Neural progenitor cell (in vitro differentiated cells): ENCODE measurements around the gene RUNX1. TPM values are rescaled to one million over a fixed set of nuclear protein-coding genes. Genes with fewer than 3 reads are reported as not detected.

Source experiments
- DNase-seq: peaks from one replicate; pipeline ENCODE4 v3.0.0-alpha.2; 2016; ENCODE audit warnings: low spot score
- H2AFZ ChIP-seq: fragments of 200-600 bp; sonication (generic); replicated peaks from 2 replicates; pipeline ENCODE4 v1.6.1; 2016; ENCODE audit warnings: antibody characterized with exemption
- H3F3A ChIP-seq: fragments of 200-600 bp; sonication (generic); 2 replicates; pipeline ENCODE4 v1.6.1; 2016; ENCODE audit warnings: antibody characterized with exemption, low read depth
- H3K27ac ChIP-seq: fragments of 200-600 bp; sonication (generic); 2 replicates; pipeline ENCODE4 v1.5.1; 2016; ENCODE audit warnings: mild to moderate bottlenecking
- H3K27me3 ChIP-seq: fragments of 200-600 bp; sonication (generic); 2 replicates; pipeline ENCODE4 v1.6.1; 2016; ENCODE audit warnings: mild to moderate bottlenecking, moderate library complexity
- H3K36me3 ChIP-seq: fragments of 200-600 bp; sonication (generic); 2 replicates; pipeline ENCODE4 v1.5.1; 2016
- H3K4me1 ChIP-seq: fragments of 200-600 bp; sonication (generic); 2 replicates; pipeline ENCODE4 v1.6.1; 2016; ENCODE audit warnings: mixed run types
- H3K4me2 ChIP-seq: fragments of 200-600 bp; sonication (generic); 2 replicates; pipeline ENCODE4 v1.6.1; 2016
- H3K4me3 ChIP-seq: fragments of 200-600 bp; sonication (generic); 2 replicates; pipeline ENCODE4 v1.5.1; 2016
- H3K79me2 ChIP-seq: fragments of 200-600 bp; sonication (generic); 2 replicates; pipeline ENCODE4 v1.6.1; 2016; ENCODE audit warnings: low read depth
- H3K9ac ChIP-seq: fragments of 200-600 bp; sonication (generic); 2 replicates; pipeline ENCODE4 v1.6.1; 2016
- H3K9me3 ChIP-seq: fragments of 200-600 bp; sonication (generic); 2 replicates; pipeline ENCODE4 v1.5.1; 2016; ENCODE audit warnings: low read depth
- H4K20me1 ChIP-seq: fragments of 200-600 bp; sonication (generic); 2 replicates; pipeline ENCODE4 v1.6.1; 2016; ENCODE audit warnings: low read depth
- H3K27ac Mint-ChIP-seq: 3 replicates; pipeline ENCODE4 v1.8.0; 2021; ENCODE audit warnings: mixed read lengths
- H3K27me3 Mint-ChIP-seq: 2 replicates; pipeline ENCODE4 v1.8.0; 2022; ENCODE audit warnings: low read depth, mild to moderate bottlenecking, inconsistent platforms, moderate library complexity, mixed read lengths; ENCODE audit not compliant: insufficient read depth
- H3K36me3 Mint-ChIP-seq: 3 replicates; pipeline ENCODE4 v1.8.0; 2021; ENCODE audit warnings: mixed read lengths
- H3K4me1 Mint-ChIP-seq: 3 replicates; pipeline ENCODE4 v1.8.0; 2021; ENCODE audit warnings: mixed read lengths
- H3K4me3 Mint-ChIP-seq: 3 replicates; pipeline ENCODE4 v1.8.0; 2021; ENCODE audit warnings: mild to moderate bottlenecking, moderate library complexity, mixed read lengths
- H3K9me3 Mint-ChIP-seq: 3 replicates; pipeline ENCODE4 v1.8.0; 2020; ENCODE audit warnings: mixed read lengths
- EZH2 ChIP-seq: fragments of 200-600 bp; sonication (generic); IDR thresholded peaks from 2 replicates; pipeline ENCODE4 v1.6.1; 2017; ENCODE audit warnings: antibody characterized with exemption, mild to moderate bottlenecking, moderate library complexity
- EZH2phosphoT487 ChIP-seq: fragments of 200-600 bp; sonication (generic); IDR thresholded peaks from 2 replicates; pipeline ENCODE4 v1.6.1; 2017; ENCODE audit warnings: antibody characterized with exemption
- total RNA-seq: library from RNA; depleted of rRNA; stranded (reverse); fragments of >200 nt; gene quantifications from 2 replicates; pipeline ENCODE4 v1.2.3, GENCODE V29; 2015; ENCODE audit warnings: low replicate concordance
- TF ChIP-seq, protein P1 (sequence below): fragments of 200-600 bp; sonication (generic); IDR thresholded peaks from 2 replicates; pipeline ENCODE4 v1.5.1; 2017; ENCODE audit warnings: antibody characterized with exemption, mild to moderate bottlenecking

RUNX1 gene
- total RNA-seq, 1 donor from 2014 or later, result 0.09 TPM

DNA sequence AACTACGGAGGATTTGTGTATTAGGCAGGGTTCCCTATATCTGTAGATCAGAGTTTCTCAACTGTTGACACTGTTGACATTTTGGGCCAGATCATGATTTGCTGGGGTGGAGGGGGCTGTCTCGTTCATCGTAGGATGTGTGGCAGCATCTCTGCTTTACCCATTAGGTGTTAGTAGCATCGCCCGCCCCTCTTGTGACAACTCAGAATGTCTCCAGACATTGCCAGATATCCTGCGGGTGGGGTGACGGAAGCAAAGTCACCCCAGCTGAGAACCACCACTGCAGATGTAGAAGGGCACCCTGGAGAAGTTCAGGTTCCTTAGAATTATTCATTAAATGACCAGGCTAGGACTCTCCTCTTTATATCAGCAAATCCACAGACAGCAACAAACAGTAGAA lies 254.4 kb downstream of the RUNX1 start:
- TF ChIP-seq EZH2phosphoT487, result no peak
- no peaks in the 10 kb centered on the region for H4K20me1 ChIP-seq
- H3K4me3 Mint-ChIP-seq, result no peak overlapping the region
- no peak overlapping the region for H3K27ac Mint-ChIP-seq
- H3K36me3 ChIP-seq, result no peaks in the 10 kb centered on the region
- H3K27me3 Mint-ChIP-seq, result peaks cover 4% of the 10 kb centered on the region
- H3K79me2 ChIP-seq, result no peaks in the 10 kb centered on the region
- no peaks in the 10 kb centered on the region for H3K9me3 ChIP-seq
- H3K36me3 Mint-ChIP-seq, result no peaks in the 10 kb centered on the region
- no peaks in the 10 kb centered on the region for H3K9me3 Mint-ChIP-seq
- peak overlapping the region; percentile 1 for H3K4me2 ChIP-seq
- no peaks in the 10 kb centered on the region for H3K27me3 ChIP-seq
- no peaks in the 10 kb centered on the region for H3F3A ChIP-seq
- DNase-seq, result no peak
- H2AFZ ChIP-seq, result no peak overlapping the region
- no peak overlapping the region for H3K9ac ChIP-seq
- no peak overlapping the region for H3K4me3 ChIP-seq
- peaks cover 10% of the 10 kb centered on the region for H3K4me1 ChIP-seq
- peaks cover 24% of the 10 kb centered on the region for H3K4me1 Mint-ChIP-seq
- no peak overlapping the region for H3K27ac ChIP-seq

DNA sequence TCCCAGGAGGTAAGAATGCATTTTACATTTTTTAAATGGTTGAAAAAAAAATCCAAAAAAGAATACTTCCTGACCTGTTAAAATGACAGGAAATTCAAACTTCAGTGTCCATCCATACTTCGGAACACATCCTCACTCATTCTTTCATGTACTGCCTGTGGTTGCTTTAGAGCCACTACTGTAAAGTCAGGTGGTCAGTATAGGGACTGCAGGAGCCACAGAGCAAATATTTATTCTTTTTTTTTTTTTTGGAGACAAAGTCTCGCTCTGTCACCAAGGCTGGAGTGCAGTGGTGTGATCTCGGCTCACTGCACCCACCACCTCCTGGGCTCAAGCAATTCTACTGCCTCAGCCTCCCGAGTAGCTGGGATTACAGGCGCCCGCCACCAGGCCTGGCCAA lies 255.6 kb downstream of the RUNX1 start:
- Histone ChIP-seq H3K9me3 (no peaks in the 10 kb centered on the region), H4K20me1 (no peaks in the 10 kb centered on the region), H3K4me1 (peaks cover 10% of the 10 kb centered on the region), H3K27ac (no peak overlapping the region), H3K9ac (no peak overlapping the region), H3K27me3 (no peaks in the 10 kb centered on the region), H2AFZ (no peak overlapping the region), H3F3A (no peaks in the 10 kb centered on the region), H3K4me2 (no peak overlapping the region), H3K79me2 (no peaks in the 10 kb centered on the region), H3K4me3 (no peak overlapping the region), H3K36me3 (no peaks in the 10 kb centered on the region)
- H3K4me1 Mint-ChIP-seq, result peaks cover 24% of the 10 kb centered on the region
- DNase-seq, result no peak
- H3K27me3 Mint-ChIP-seq, result peaks cover 4% of the 10 kb centered on the region
- H3K36me3 Mint-ChIP-seq, result no peaks in the 10 kb centered on the region
- TF ChIP-seq EZH2 (no peak), EZH2phosphoT487 (no peak)
- TF ChIP-seq, protein P1, sequence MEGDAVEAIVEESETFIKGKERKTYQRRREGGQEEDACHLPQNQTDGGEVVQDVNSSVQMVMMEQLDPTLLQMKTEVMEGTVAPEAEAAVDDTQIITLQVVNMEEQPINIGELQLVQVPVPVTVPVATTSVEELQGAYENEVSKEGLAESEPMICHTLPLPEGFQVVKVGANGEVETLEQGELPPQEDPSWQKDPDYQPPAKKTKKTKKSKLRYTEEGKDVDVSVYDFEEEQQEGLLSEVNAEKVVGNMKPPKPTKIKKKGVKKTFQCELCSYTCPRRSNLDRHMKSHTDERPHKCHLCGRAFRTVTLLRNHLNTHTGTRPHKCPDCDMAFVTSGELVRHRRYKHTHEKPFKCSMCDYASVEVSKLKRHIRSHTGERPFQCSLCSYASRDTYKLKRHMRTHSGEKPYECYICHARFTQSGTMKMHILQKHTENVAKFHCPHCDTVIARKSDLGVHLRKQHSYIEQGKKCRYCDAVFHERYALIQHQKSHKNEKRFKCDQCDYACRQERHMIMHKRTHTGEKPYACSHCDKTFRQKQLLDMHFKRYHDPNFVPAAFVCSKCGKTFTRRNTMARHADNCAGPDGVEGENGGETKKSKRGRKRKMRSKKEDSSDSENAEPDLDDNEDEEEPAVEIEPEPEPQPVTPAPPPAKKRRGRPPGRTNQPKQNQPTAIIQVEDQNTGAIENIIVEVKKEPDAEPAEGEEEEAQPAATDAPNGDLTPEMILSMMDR, result no peak
- no peak overlapping the region for H3K4me3 Mint-ChIP-seq
- no peaks in the 10 kb centered on the region for H3K9me3 Mint-ChIP-seq
- H3K27ac Mint-ChIP-seq, result no peak overlapping the region

DNA sequence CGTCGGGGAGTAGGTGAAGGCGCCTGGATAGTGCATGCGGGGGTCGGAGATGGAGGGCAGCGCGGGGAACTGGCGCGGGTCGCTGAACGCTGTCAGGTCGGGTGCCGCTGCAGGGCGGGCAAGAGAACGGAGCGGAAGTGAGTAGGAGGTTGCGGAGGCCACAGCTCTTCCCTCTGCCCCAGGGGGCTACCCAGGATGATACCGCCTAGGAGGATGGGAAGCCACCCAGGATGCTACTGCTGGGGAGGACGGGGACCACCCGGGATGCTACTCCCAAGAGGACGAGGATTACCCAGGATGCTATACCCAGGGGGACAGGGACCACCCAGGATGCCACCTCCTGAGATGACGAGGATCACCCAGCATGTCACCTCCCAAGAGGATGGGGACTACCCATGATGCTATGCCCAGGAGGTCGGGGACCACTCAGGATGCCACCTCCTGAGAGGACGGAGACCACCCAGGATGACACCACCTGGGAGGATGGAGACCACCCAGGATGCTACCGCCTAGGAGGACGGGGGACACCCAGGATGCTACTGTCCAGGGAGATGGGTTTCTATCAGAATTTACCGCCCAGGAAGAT lies 256.5 kb downstream of the RUNX1 start:
- DNase-seq, result no peak
- Histone ChIP-seq H3K4me1 (peaks cover 10% of the 10 kb centered on the region), H3K27me3 (no peaks in the 10 kb centered on the region), H3K27ac (no peak overlapping the region), H3K4me2 (no peak overlapping the region), H3K4me3 (no peak overlapping the region), H4K20me1 (no peaks in the 10 kb centered on the region), H3K36me3 (no peaks in the 10 kb centered on the region), H3K79me2 (no peaks in the 10 kb centered on the region), H3K9me3 (no peaks in the 10 kb centered on the region), H3K9ac (no peak overlapping the region), H2AFZ (no peak overlapping the region), H3F3A (no peaks in the 10 kb centered on the region)
- no peaks in the 10 kb centered on the region for H3K36me3 Mint-ChIP-seq
- H3K4me1 Mint-ChIP-seq, result peaks cover 19% of the 10 kb centered on the region
- TF ChIP-seq, protein P1, result no peak
- TF ChIP-seq EZH2 (no peak), EZH2phosphoT487 (no peak)
- no peaks in the 10 kb centered on the region for H3K9me3 Mint-ChIP-seq
- no peak overlapping the region for H3K4me3 Mint-ChIP-seq
- H3K27ac Mint-ChIP-seq, result no peak overlapping the region
- H3K27me3 Mint-ChIP-seq, result peaks cover 4% of the 10 kb centered on the region

DNA sequence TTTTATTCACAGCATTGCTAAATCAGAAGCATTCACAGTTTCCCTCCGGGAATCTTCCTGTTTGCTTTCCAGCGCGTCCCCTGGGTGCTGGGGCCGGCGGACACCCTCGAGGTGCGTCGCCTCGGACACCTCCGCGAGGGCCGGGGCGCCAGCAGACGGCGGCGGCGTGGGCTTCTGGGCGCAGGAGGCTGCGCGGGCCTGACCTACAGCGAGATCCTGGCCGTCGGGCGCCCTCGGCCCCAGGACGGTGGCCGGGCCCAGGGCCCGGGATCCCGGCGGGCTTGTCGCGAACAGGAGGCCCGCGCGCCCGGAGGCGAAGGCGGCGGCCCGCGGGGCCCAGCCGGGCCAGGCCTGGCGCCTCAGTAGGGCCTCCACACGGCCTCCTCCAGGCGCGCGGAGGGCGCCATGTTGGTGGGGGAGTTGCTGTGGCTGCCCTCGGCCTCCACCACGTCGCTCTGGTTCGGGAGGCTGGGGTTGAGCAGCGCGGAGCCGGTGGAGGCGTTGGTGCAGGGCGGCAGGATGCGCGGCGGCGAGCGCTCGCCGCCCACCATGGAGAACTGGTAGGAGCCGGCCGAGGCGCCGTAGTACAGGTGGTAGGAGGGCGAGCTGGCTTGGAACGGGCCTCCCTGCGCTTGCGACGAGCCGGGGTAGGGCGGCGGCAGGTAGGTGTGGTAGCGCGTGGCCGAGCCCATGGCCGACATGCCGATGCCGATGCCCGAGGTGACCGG lies 257.2 kb downstream of the RUNX1 start:
- no peaks in the 10 kb centered on the region for H4K20me1 ChIP-seq
- no peaks in the 10 kb centered on the region for H3K9me3 Mint-ChIP-seq
- no peak for TF ChIP-seq EZH2phosphoT487
- no peak for TF ChIP-seq EZH2
- TF ChIP-seq, protein P1, result no peak
- H3F3A ChIP-seq, result no peaks in the 10 kb centered on the region
- H3K27me3 ChIP-seq, result no peaks in the 10 kb centered on the region
- H3K9me3 ChIP-seq, result no peaks in the 10 kb centered on the region
- H3K27ac Mint-ChIP-seq, result no peak overlapping the region
- no peak for DNase-seq
- H3K9ac ChIP-seq, result no peak overlapping the region
- H3K4me1 ChIP-seq, result peaks cover 7% of the 10 kb centered on the region
- no peak overlapping the region for H3K4me2 ChIP-seq
- no peak overlapping the region for H3K4me3 Mint-ChIP-seq
- H3K36me3 ChIP-seq, result no peaks in the 10 kb centered on the region
- H3K4me3 ChIP-seq, result no peak overlapping the region
- H3K4me1 Mint-ChIP-seq, result peaks cover 15% of the 10 kb centered on the region
- H3K36me3 Mint-ChIP-seq, result no peaks in the 10 kb centered on the region
- no peak overlapping the region for H2AFZ ChIP-seq
- H3K27ac ChIP-seq, result no peak overlapping the region
- no peaks in the 10 kb centered on the region for H3K79me2 ChIP-seq
- H3K27me3 Mint-ChIP-seq, result peaks cover 4% of the 10 kb centered on the region
